ENCODE measurements around the gene CCDC192. TPM values are rescaled to one million over a fixed set of nuclear protein-coding genes. Genes with fewer than 3 reads are reported as not detected.

The CCDC192 gene
- total and polyA plus RNA-seq, 2 of the 4 experiments (the other 2 are of a cell fraction): not detected

- no peak overlapping the region for H3K9ac ChIP-seq (ENCODE audit: low read depth, low read length)
- POLR2A ChIA-PET (ENCODE audit: unreplicated experiment): no interaction called here
- H4K5ac ChIP-seq (ENCODE audit: low read depth, low read length): no peak overlapping the region
- no peaks in the 10 kb centered on the region for H3K4me1 ChIP-seq (ENCODE audit: control insufficient read depth, insufficient read depth, low read length)
- H3K18ac ChIP-seq (ENCODE audit: low read depth, low read length): no peak overlapping the region
- no peak overlapping the region for H2BK5ac ChIP-seq (ENCODE audit: low read depth, low read length, poor library complexity, severe bottlenecking)
- H3K14ac ChIP-seq (replicated peaks; ENCODE audit: low read depth, low read length): no peak overlapping the region
- H3K9me1 ChIP-seq (ENCODE audit: insufficient read depth, low read length): no peaks in the 10 kb centered on the region
- CTCF ChIA-PET: no interaction called here
- no peaks in the 10 kb centered on the region for H3K36me3 ChIP-seq (ENCODE audit: control insufficient read depth, insufficient read depth, low read length)
- no peak overlapping the region for H2BK15ac ChIP-seq (ENCODE audit: low read depth, low read length)
- H2AK9ac ChIP-seq (replicated peaks; ENCODE audit: low read depth, low read length, poor library complexity): no peak overlapping the region
- no peak overlapping the region for H4K91ac ChIP-seq (ENCODE audit: insufficient read depth, low read depth, low read length)
- H2AK5ac ChIP-seq (ENCODE audit: low read depth, low read length): no peak overlapping the region
- no peak overlapping the region for H3K4ac ChIP-seq (ENCODE audit: low read depth, low read length)
- BruUV-seq (replicated peaks): no TSS peak
- ATAC-seq (ENCODE audit: low read depth) (no peak), DNase-seq (no peak)
- H3K79me1 ChIP-seq (ENCODE audit: low read depth in 1 of 2, low read length in 2 of 2): no peaks in the 10 kb centered on the region
- no peak overlapping the region for H2BK20ac ChIP-seq (ENCODE audit: low read depth, low read length)
- no peaks in the 10 kb centered on the region for H4K20me1 ChIP-seq (ENCODE audit: insufficient read depth, low read length)
- H3K4me3 ChIP-seq (ENCODE audit: insufficient read depth, low read depth, low read length): no peak overlapping the region
- H2BK120ac ChIP-seq (ENCODE audit: low read depth, low read length): no peak overlapping the region
- H4K8ac ChIP-seq (ENCODE audit: low read depth in 2 of 2, low read length in 2 of 2): no peak overlapping the region
- no peak overlapping the region for H3K4me2 ChIP-seq (ENCODE audit: low read depth, low read length)
- no peak for TF ChIP-seq MXI1 (IDR thresholded peaks at IDR 0.05; ENCODE audit: borderline replicate concordance, low read depth, low read length)
- TF ChIP-seq SMC3 (IDR thresholded peaks at IDR 0.05; ENCODE audit: low read depth, low read length): no peak
- no peak for TF ChIP-seq BHLHE40 (IDR thresholded peaks at IDR 0.05; ENCODE audit: low read depth, low read length)
- no peak for TF ChIP-seq RFX5 (IDR thresholded peaks at IDR 0.05; ENCODE audit: low read depth, low read length)
- TF ChIP-seq RAD21 (IDR thresholded peaks at IDR 0.05; ENCODE audit: low read length): no peak
- no peak for TF ChIP-seq NFE2L2 (IDR thresholded peaks at IDR 0.05; ENCODE audit: low read depth, low read length)
- no peak for TF ChIP-seq CEBPB (IDR thresholded peaks at IDR 0.05; ENCODE audit: low read depth, low read length)
- TF ChIP-seq POLR2A (IDR thresholded peaks at IDR 0.05; ENCODE audit: low read depth, low read length): no peak
- no peak for TF ChIP-seq MAFK (IDR thresholded peaks at IDR 0.05; ENCODE audit: low read depth, low read length)
- no peak for TF ChIP-seq USF2 (IDR thresholded peaks at IDR 0.05; ENCODE audit: low read depth, low read length)
- no peak for TF ChIP-seq ELK1 (IDR thresholded peaks at IDR 0.05; ENCODE audit: borderline replicate concordance, low read depth, low read length)
- no peak for TF ChIP-seq RCOR1 (IDR thresholded peaks at IDR 0.05; ENCODE audit: insufficient replicate concordance, low read length)
- no peak for TF ChIP-seq MAZ (IDR thresholded peaks at IDR 0.05; ENCODE audit: borderline replicate concordance, low read depth, low read length)
- TF ChIP-seq CTCF (conservative IDR thresholded peaks at IDR 0.05; ENCODE audit: low read depth, low read length): no peak
- H3K27ac ChIP-seq (ENCODE audit: insufficient read depth, low read length): no peak overlapping the region
- H2AFZ ChIP-seq (replicated peaks; ENCODE audit: low read length, poor library complexity): no peak overlapping the region
- H3K9me3 ChIP-seq (ENCODE audit: control insufficient read depth, insufficient read depth, low read length): peaks cover 6% of the 10 kb centered on the region
- in situ Hi-C loops (cut with MboI; ENCODE audit: low sequenced_read_pairs): no loop called here
- no peaks in the 10 kb centered on the region for H3K27me3 ChIP-seq (ENCODE audit: control insufficient read depth, insufficient read depth, low read length)
- H3K56ac ChIP-seq (ENCODE audit: extremely low read depth, insufficient read depth, low read length): no peak overlapping the region
- intact Hi-C loops (cut with micrococcal nuclease): no loop called here
- H3K23ac ChIP-seq (ENCODE audit: low read depth, low read length): no peak overlapping the region
- dilution Hi-C loops (cut with HindIII; ENCODE audit: low sequenced_read_pairs, unreplicated experiment): no loop called here
These were observed 89.9 kb downstream of the CCDC192 start for GRCh38 chr5:127793052-127793451.

Measured in IMR-90 (cell line).